Endothelial cell of umbilical vein (primary cell): Measurements from ENCODE around the gene ACAA2. TPM values are rescaled to one million over a fixed set of nuclear protein-coding genes. Genes with fewer than 3 reads are reported as not detected.

ENCODE experiments used
- BruUV-seq: library from RNA; stranded (reverse); fragments of 400-500 nt; replicated peaks from 2 replicates; lab custom pipeline; 2021; lab: Mats Ljungman, UMichigan
- CTCF ChIA-PET: fragments of 300-600, 350-600 bp; sonication (Branson Sonifier 250); formaldehyde crosslinking; loops from one replicate; lab custom pipeline; 2021; ENCODE audit warnings: antibody characterized with exemption, inconsistent platforms; lab: Charles Lee
- POLR2A ChIA-PET: fragments of 300-600, 350-600 bp; sonication (Branson Sonifier 250); formaldehyde crosslinking; loops from one replicate; lab custom pipeline; 2021; ENCODE audit warnings: antibody characterized with exemption, inconsistent platforms; lab: Charles Lee
- DNase-seq: peaks from one replicate; pipeline ENCODE4 v3.0.0-alpha.2; 2011; ENCODE audit warnings: low read depth, low spot score
- FAIRE-seq: peaks from 2 replicates; lab custom pipeline; 2011; peaks lifted over from hg19 to GRCh38; lab: Jason Lieb, UNC
- H2AFZ ChIP-seq: 2 replicates; pipeline ENCODE4 v1.6.0; 2012; ENCODE audit warnings: low read depth, low read length, control low read depth, inconsistent platforms
- H3K27ac ChIP-seq: 2 replicates; pipeline ENCODE4 v1.5.1; 2011; ENCODE audit warnings: low read depth, mild to moderate bottlenecking, control low read depth, low read length, moderate library complexity; ENCODE audit not compliant: insufficient read depth
- H3K27me3 ChIP-seq, 2 experiments: 2 replicates each; pipeline versions ENCODE4 v1.6.0 to v1.6.1; 2011; ENCODE audit warnings: low read length in 2 of 2, mixed read lengths in 1 of 2; ENCODE audit not compliant: control insufficient read depth in 2 of 2, insufficient read depth in 2 of 2
- H3K36me3 ChIP-seq, 2 experiments: 2 replicates in 1 of 2; 3 replicates in 1 of 2; pipeline ENCODE4 v1.5.1; 2011; ENCODE audit warnings: low read length in 2 of 2, mild to moderate bottlenecking in 1 of 2, moderate library complexity in 1 of 2; ENCODE audit not compliant: control insufficient read depth in 2 of 2, insufficient read depth in 2 of 2; ENCODE audit errors: extremely low read depth in 1 of 2
- H3K4me1 ChIP-seq: 3 replicates; pipeline ENCODE4 v1.5.1; 2011; ENCODE audit warnings: mild to moderate bottlenecking, low read length; ENCODE audit not compliant: control insufficient read depth, insufficient read depth; ENCODE audit errors: extremely low read depth
- H3K4me2 ChIP-seq: 2 replicates; pipeline ENCODE4 v1.6.1; 2011; ENCODE audit warnings: low read length, control low read depth, mixed read lengths; ENCODE audit not compliant: insufficient read depth
- H3K4me3 ChIP-seq, 3 experiments: fragments of 200-600 bp in 1 of 3; sonication (generic), shearing (Covaris generic) in 1 of 3; replicated peaks in 1 of 3; 2 replicates each; pipeline ENCODE4 v1.5.1; 2011 to 2016; ENCODE audit warnings: control low read depth in 3 of 3, low read length in 3 of 3, mild to moderate bottlenecking in 2 of 3, inconsistent platforms in 1 of 3, low read depth in 1 of 3, moderate library complexity in 1 of 3; ENCODE audit not compliant: insufficient read depth in 1 of 3
- H3K79me2 ChIP-seq: 2 replicates; pipeline ENCODE4 v1.6.0; 2012; ENCODE audit warnings: low read length, inconsistent platforms; ENCODE audit not compliant: control insufficient read depth, insufficient read depth
- H3K9ac ChIP-seq: replicated peaks from 2 replicates; pipeline ENCODE3; 2011; ENCODE audit warnings: low read length, control low read depth; ENCODE audit not compliant: insufficient read depth; ENCODE audit errors: extremely low read depth
- H3K9me1 ChIP-seq: replicated peaks from 3 replicates; pipeline ENCODE4 v1.6.0; 2011; ENCODE audit warnings: mild to moderate bottlenecking, low read length; ENCODE audit not compliant: control insufficient read depth, insufficient read depth; ENCODE audit errors: extremely low read depth
- H3K9me3 ChIP-seq: replicated peaks from 2 replicates; pipeline ENCODE4 v1.5.1; 2012; ENCODE audit warnings: low read length, inconsistent platforms; ENCODE audit not compliant: control insufficient read depth, insufficient read depth
- H4K20me1 ChIP-seq: replicated peaks from 2 replicates; pipeline ENCODE3; 2011; ENCODE audit warnings: mild to moderate bottlenecking, low read length; ENCODE audit not compliant: control insufficient read depth, insufficient read depth; ENCODE audit errors: extremely low read depth
- EZH2 ChIP-seq: IDR thresholded peaks from 2 replicates; pipeline ENCODE4 v1.6.1; 2012; ENCODE audit warnings: borderline replicate concordance, low read depth, mild to moderate bottlenecking, moderate library complexity, low read length, inconsistent platforms; ENCODE audit not compliant: severe bottlenecking
- FOS ChIP-seq: IDR thresholded peaks from 2 replicates; pipeline ENCODE4 v1.6.1; 2011; ENCODE audit warnings: mild to moderate bottlenecking, low read length, moderate library complexity, borderline replicate concordance; ENCODE audit not compliant: insufficient read depth
- GATA2 ChIP-seq: IDR thresholded peaks from 2 replicates; pipeline ENCODE4 v1.7.0; 2011; ENCODE audit warnings: low read depth, mild to moderate bottlenecking, moderate library complexity, mixed read lengths, low read length; ENCODE audit not compliant: insufficient read length, insufficient read depth
- JUN ChIP-seq: IDR thresholded peaks from 2 replicates; pipeline ENCODE4 v1.6.1; 2011; ENCODE audit warnings: borderline replicate concordance, low read depth; ENCODE audit not compliant: insufficient read length, insufficient read depth
- MYC ChIP-seq: IDR thresholded peaks from one replicate; pipeline ENCODE4 v1.6.1; 2011; ENCODE audit warnings: mild to moderate bottlenecking, low read depth, low read length
- POLR2A ChIP-seq: IDR thresholded peaks from 2 replicates; pipeline ENCODE4 v1.6.1; 2012; ENCODE audit warnings: low read depth, mild to moderate bottlenecking, control low read depth, low read length
- POLR2AphosphoS5 ChIP-seq: IDR thresholded peaks from 2 replicates; pipeline ENCODE4 v1.6.1; 2012; ENCODE audit warnings: low read depth, mild to moderate bottlenecking, control low read depth, low read length, moderate library complexity; ENCODE audit not compliant: insufficient read depth
- dilution Hi-C: fragments of 300-500 bp; cut with MboI; formaldehyde crosslinking; loops from one replicate; pipeline ENCODE4 v1.15.0; 2019; ENCODE audit warnings: low sequenced_read_pairs; ENCODE audit not compliant: extremely low pct_ligation_motif_present
- intact Hi-C: fragments of 100-400 bp; cut with micrococcal nuclease; formaldehyde crosslinking; loops from one replicate; pipeline ENCODE4 v1.10.0; 2022
- polyA plus RNA-seq, 4 experiments: library from polyadenylated mRNA; depleted of rRNA in 3 of 4; stranded (reverse) in 3 of 4; unstranded in 1 of 4; fragments of >200 nt; gene quantifications; 2 replicates each; pipeline versions ENCODE4 v1.2.1 to v1.2.3, GENCODE V29; 2011 to 2012; ENCODE audit warnings: missing spikeins in 1 of 4
- total RNA-seq: library from RNA; stranded (reverse); gene quantifications from 2 replicates; pipeline ENCODE4 v1.2.3, GENCODE V29; 2021
- TF ChIP-seq, protein P1 (sequence below), 2 donors: IDR thresholded peaks; 1 replicate in 1 of 2; 2 replicates in 1 of 2; pipeline ENCODE4 v1.5.1; 2011; ENCODE audit warnings: low read length in 2 of 2, mild to moderate bottlenecking in 2 of 2, moderate library complexity in 2 of 2, control low read depth in 1 of 2, inconsistent platforms in 1 of 2, low read depth in 1 of 2; ENCODE audit not compliant: insufficient read depth in 1 of 2; ENCODE audit errors: extremely low read depth in 1 of 2
- TF ChIP-seq, protein P2 (sequence below): IDR thresholded peaks from 2 replicates; pipeline ENCODE4 v1.6.1; 2011; ENCODE audit not compliant: insufficient read depth, insufficient read length

ACAA2 gene
- total and polyA plus RNA-seq, 2 donors (not counting 3 experiments of a cell fraction or from before 2014, with no cell fraction given) = 18.6 to 44.9 TPM

DNA sequence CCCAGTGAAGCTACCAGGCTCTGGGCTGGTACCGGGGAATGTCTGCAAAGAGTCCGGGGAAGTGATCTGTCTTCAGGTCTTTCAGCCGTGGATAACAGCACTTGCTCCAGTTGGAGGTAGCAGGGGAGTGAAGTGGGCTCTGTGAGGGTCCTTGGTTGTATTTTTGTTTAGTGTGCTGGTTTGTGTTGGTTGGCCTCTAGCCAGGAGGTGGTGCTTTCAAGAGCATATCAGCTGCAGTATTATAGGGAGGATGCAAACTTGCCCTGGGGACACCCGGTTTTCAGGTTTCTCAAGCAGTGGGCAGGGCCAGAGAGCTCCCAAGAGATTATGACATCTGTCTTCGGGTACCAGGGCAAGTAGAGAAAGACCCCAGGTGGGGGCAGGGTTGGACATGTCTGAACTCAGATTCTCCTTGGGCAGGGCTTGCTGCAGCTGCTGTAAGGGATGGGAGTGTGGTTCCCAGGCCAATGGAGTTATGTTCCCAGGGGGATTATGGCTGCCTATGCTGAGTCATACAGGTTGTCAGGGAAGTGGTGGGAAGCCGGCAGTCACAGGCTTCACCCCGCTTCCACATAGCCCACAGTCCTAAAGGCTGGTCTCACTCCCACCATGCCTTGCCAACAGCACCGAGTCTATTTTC is 34.4 kb downstream of the ACAA2 start:
- Histone ChIP-seq H3K79me2 (no peaks in the 10 kb centered on the region), H3K4me2 (no peak overlapping the region), H3K9me3 (no peaks in the 10 kb centered on the region), H3K9me1 (no peaks in the 10 kb centered on the region), H3K4me3 (no peak overlapping the region), H3K36me3 (no peaks in the 10 kb centered on the region), H3K27me3 (no peaks in the 10 kb centered on the region), H3K27ac (no peak overlapping the region), H3K4me1 (no peaks in the 10 kb centered on the region), H2AFZ (no peak overlapping the region), H3K9ac (no peak overlapping the region), H4K20me1 (no peaks in the 10 kb centered on the region)
- TF ChIP-seq GATA2 = no peak
- no peak for TF ChIP-seq POLR2AphosphoS5
- TF ChIP-seq, protein P1, sequence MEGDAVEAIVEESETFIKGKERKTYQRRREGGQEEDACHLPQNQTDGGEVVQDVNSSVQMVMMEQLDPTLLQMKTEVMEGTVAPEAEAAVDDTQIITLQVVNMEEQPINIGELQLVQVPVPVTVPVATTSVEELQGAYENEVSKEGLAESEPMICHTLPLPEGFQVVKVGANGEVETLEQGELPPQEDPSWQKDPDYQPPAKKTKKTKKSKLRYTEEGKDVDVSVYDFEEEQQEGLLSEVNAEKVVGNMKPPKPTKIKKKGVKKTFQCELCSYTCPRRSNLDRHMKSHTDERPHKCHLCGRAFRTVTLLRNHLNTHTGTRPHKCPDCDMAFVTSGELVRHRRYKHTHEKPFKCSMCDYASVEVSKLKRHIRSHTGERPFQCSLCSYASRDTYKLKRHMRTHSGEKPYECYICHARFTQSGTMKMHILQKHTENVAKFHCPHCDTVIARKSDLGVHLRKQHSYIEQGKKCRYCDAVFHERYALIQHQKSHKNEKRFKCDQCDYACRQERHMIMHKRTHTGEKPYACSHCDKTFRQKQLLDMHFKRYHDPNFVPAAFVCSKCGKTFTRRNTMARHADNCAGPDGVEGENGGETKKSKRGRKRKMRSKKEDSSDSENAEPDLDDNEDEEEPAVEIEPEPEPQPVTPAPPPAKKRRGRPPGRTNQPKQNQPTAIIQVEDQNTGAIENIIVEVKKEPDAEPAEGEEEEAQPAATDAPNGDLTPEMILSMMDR (IDR thresholded peaks at IDR 0.05; ENCODE audit: extremely low read depth in 1 of 2, insufficient read depth in 1 of 2, low read depth in 1 of 2, low read length in 2 of 2) = no peak
- TF ChIP-seq MYC = no peak
- no peak for TF ChIP-seq POLR2A
- TF ChIP-seq EZH2 = no peak
- TF ChIP-seq, protein P2, sequence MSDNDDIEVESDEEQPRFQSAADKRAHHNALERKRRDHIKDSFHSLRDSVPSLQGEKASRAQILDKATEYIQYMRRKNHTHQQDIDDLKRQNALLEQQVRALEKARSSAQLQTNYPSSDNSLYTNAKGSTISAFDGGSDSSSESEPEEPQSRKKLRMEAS = no peak
- no peak for TF ChIP-seq JUN
- TF ChIP-seq FOS = no peak
- CTCF ChIA-PET = interaction anchor here (0.7 to 2.3 kb wide), 3 partner anchors 53 to 268 kb away, joined by 3 to 9 read pairs (median 5); no protein-coding TSS in a partner anchor
- no peak for DNase-seq
- dilution Hi-C loops = no loop called here
- no peak for FAIRE-seq
- POLR2A ChIA-PET = no interaction called here
- no TSS peak for BruUV-seq
- intact Hi-C loops = no loop called here
